Activated CD8-positive, alpha-beta T cell treated with anti-CD3 and anti-CD28 coated beads for 36 hours (primary cell): ENCODE results near the gene ZSCAN5A. TPM values are rescaled to one million over a fixed set of nuclear protein-coding genes. Genes with fewer than 3 reads are reported as not detected.

Experiments
- ATAC-seq: fragments of 200-7000 bp; cut with Tn5 transposase; one replicate; pipeline ENCODE4 v1.10.0; 2021; ENCODE audit warnings: mild to moderate bottlenecking, moderate library complexity
- CTCF ChIA-PET: fragments of 350-600 bp; sonication (Branson Sonifier 250); formaldehyde crosslinking; loops from one replicate; lab custom pipeline; 2021; ENCODE audit warnings: antibody characterized with exemption; lab: Charles Lee
- POLR2A ChIA-PET: fragments of 350-600 bp; sonication (Branson Sonifier 250); formaldehyde crosslinking; loops from one replicate; lab custom pipeline; 2021; ENCODE audit warnings: antibody characterized with exemption; lab: Charles Lee
- DNase-seq: peaks from one replicate; pipeline ENCODE4 v3.0.0-alpha.2; 2020
- H3K27ac Mint-ChIP-seq: one replicate; pipeline ENCODE4 v1.8.0; 2021; ENCODE audit warnings: mild to moderate bottlenecking, mixed read lengths
- H3K27me3 Mint-ChIP-seq: one replicate; pipeline ENCODE4 v1.8.0; 2021; ENCODE audit warnings: mixed read lengths
- H3K36me3 Mint-ChIP-seq: one replicate; pipeline ENCODE4 v1.8.0; 2021; ENCODE audit warnings: low read depth, mixed read lengths
- H3K4me1 Mint-ChIP-seq: one replicate; pipeline ENCODE4 v1.8.0; 2021; ENCODE audit warnings: low read depth, mixed read lengths
- H3K4me3 Mint-ChIP-seq: one replicate; pipeline ENCODE4 v1.8.0; 2021; ENCODE audit warnings: mild to moderate bottlenecking, moderate library complexity, mixed read lengths
- H3K9me3 Mint-ChIP-seq: one replicate; pipeline ENCODE4 v1.8.0; 2021; ENCODE audit warnings: mixed read lengths
- intact Hi-C: fragments of 100-400 bp; cut with micrococcal nuclease; formaldehyde crosslinking; loops from one replicate; pipeline ENCODE4 v1.10.0; 2022
- total RNA-seq, 2 experiments: library from RNA; stranded (reverse); gene quantifications; one replicate each; pipeline ENCODE4 v1.2.3, GENCODE V29; 2021
- TF ChIP-seq, protein P1 (sequence below): fragments of 200-600 bp; IDR thresholded peaks from one replicate; pipeline ENCODE4 v1.8.0; 2022; ENCODE audit warnings: antibody characterized with exemption, mild to moderate bottlenecking

ZSCAN5A gene
- total RNA-seq, 2 experiments from 2014 or later = 7.7 to 9.0 TPM

GRCh38 chr19:56333506-56333905 is 18.9 kb upstream of the ZSCAN5A start:
- ChIA-PET POLR2A (interaction anchor here (0.6 to 0.8 kb wide), 2 partner anchors 15 to 81 kb away, joined by 3 read pairs; no protein-coding TSS in a partner anchor), CTCF (interaction anchor here (0.7 to 3.1 kb wide), 27 partner anchors 10 to 267 kb away, joined by 3 to 37 read pairs (median 5); partner anchors contain the start of gene ZSCAN5A)
- intact Hi-C loops = loop anchor here (10.0 kb wide), 1 partner anchor 269 kb away; no protein-coding TSS in a partner anchor
- H3K27ac Mint-ChIP-seq = no peak overlapping the region
- H3K4me3 Mint-ChIP-seq = no peak overlapping the region
- TF ChIP-seq, protein P1, sequence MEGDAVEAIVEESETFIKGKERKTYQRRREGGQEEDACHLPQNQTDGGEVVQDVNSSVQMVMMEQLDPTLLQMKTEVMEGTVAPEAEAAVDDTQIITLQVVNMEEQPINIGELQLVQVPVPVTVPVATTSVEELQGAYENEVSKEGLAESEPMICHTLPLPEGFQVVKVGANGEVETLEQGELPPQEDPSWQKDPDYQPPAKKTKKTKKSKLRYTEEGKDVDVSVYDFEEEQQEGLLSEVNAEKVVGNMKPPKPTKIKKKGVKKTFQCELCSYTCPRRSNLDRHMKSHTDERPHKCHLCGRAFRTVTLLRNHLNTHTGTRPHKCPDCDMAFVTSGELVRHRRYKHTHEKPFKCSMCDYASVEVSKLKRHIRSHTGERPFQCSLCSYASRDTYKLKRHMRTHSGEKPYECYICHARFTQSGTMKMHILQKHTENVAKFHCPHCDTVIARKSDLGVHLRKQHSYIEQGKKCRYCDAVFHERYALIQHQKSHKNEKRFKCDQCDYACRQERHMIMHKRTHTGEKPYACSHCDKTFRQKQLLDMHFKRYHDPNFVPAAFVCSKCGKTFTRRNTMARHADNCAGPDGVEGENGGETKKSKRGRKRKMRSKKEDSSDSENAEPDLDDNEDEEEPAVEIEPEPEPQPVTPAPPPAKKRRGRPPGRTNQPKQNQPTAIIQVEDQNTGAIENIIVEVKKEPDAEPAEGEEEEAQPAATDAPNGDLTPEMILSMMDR = peak; percentile 60
- ATAC-seq (peak; percentile 62), DNase-seq (peak; percentile 61)
- H3K4me1 Mint-ChIP-seq = no peaks in the 10 kb centered on the region
- no peaks in the 10 kb centered on the region for H3K27me3 Mint-ChIP-seq
- H3K9me3 Mint-ChIP-seq = peaks cover 10% of the 10 kb centered on the region
- no peaks in the 10 kb centered on the region for H3K36me3 Mint-ChIP-seq

GRCh38 chr19:56332695-56333094 is 18.1 kb upstream of the ZSCAN5A start:
- TF ChIP-seq, protein P1 = no peak
- intact Hi-C loops = loop anchor here (10.0 kb wide), 1 partner anchor 268 kb away; no protein-coding TSS in a partner anchor
- no peak overlapping the region for H3K4me3 Mint-ChIP-seq
- ChIA-PET POLR2A (interaction anchor here (0.8 kb wide), 1 partner anchor 80 kb away, joined by 3 read pairs; no protein-coding TSS in a partner anchor), CTCF (interaction anchor here (0.7 to 3.1 kb wide), 25 partner anchors 11 to 267 kb away, joined by 3 to 37 read pairs (median 5); partner anchors contain the start of gene ZSCAN5A)
- peaks cover 10% of the 10 kb centered on the region for H3K9me3 Mint-ChIP-seq
- ATAC-seq (no peak), DNase-seq (no peak)
- no peaks in the 10 kb centered on the region for H3K36me3 Mint-ChIP-seq
- H3K4me1 Mint-ChIP-seq = no peaks in the 10 kb centered on the region
- H3K27me3 Mint-ChIP-seq = no peaks in the 10 kb centered on the region
- H3K27ac Mint-ChIP-seq = no peak overlapping the region

GRCh38 chr19:56324436-56324835 is 9.8 kb upstream of the ZSCAN5A start:
- Mint-ChIP-seq H3K36me3 (no peaks in the 10 kb centered on the region), H3K27me3 (peaks cover 2% of the 10 kb centered on the region), H3K9me3 (no peaks in the 10 kb centered on the region), H3K27ac (no peak overlapping the region), H3K4me3 (no peak overlapping the region), H3K4me1 (no peaks in the 10 kb centered on the region)
- ATAC-seq (no peak), DNase-seq (no peak)
- ChIA-PET POLR2A (no interaction called here), CTCF (no interaction called here)
- TF ChIP-seq, protein P1 = no peak
- intact Hi-C loops = no loop called here

DNA sequence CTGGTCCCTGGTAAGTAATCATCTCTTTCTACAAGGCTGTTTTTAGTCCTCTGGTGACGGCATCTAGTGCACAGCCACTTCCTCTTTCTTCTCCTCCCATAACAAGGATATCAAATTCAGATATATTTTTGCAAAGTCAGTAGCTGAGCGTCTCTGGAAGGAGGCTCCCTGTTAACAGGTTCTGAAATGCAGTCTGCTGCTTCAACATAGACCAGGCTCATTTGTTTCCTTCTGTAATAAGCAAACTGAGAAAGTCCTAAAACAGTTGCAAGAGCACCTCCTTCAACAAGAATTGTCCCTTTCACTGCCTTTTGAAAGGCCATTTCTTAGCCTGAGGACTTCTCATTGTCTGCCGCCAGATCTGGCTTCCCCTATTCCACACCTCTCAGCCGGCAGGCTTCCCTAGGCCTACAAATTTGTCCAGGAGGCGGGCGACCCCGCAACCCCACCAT is 7.4 kb upstream of the ZSCAN5A start:
- intact Hi-C loops = no loop called here
- Mint-ChIP-seq H3K27ac (no peak overlapping the region), H3K4me3 (no peak overlapping the region), H3K9me3 (no peaks in the 10 kb centered on the region), H3K27me3 (peaks cover 2% of the 10 kb centered on the region), H3K36me3 (no peaks in the 10 kb centered on the region), H3K4me1 (no peaks in the 10 kb centered on the region)
- no peak for ATAC-seq
- CTCF ChIA-PET = interaction anchor here (1.5 to 1.6 kb wide), 2 partner anchors 12 to 69 kb away, joined by 4 to 5 read pairs; no protein-coding TSS in a partner anchor
- TF ChIP-seq, protein P1 = no peak
- POLR2A ChIA-PET = no interaction called here
- DNase-seq = no peak

- ChIA-PET POLR2A (no interaction called here), CTCF (interaction anchor here (1.5 to 1.6 kb wide), 2 partner anchors 12 to 68 kb away, joined by 4 to 5 read pairs; no protein-coding TSS in a partner anchor)
- ATAC-seq = no peak
- Mint-ChIP-seq H3K4me3 (no peak overlapping the region), H3K4me1 (no peaks in the 10 kb centered on the region), H3K9me3 (no peaks in the 10 kb centered on the region), H3K27me3 (peaks cover 2% of the 10 kb centered on the region), H3K36me3 (no peaks in the 10 kb centered on the region), H3K27ac (no peak overlapping the region)
- TF ChIP-seq, protein P1 = no peak
- intact Hi-C loops = no loop called here
- no peak for DNase-seq
These were observed 6.8 kb upstream of the ZSCAN5A start for GRCh38 chr19:56321254-56321988.
